ENCODE measurements around the gene HSPB8. TPM values are rescaled to one million over a fixed set of nuclear protein-coding genes. Genes with fewer than 3 reads are reported as not detected.

Gene HSPB8
- total and polyA plus RNA-seq, 2 of the 8 experiments (the other 6 are each of a cell fraction or from before 2014, with no cell fraction given), result 11.7 to 28.2 TPM

GRCh38 chr12:119157978-119158377 lies 20.8 kb upstream of the HSPB8 start:
- Histone ChIP-seq H4K20me1 (replicated peaks in 1 of 2; ENCODE audit: control insufficient read depth in 1 of 2, insufficient read depth in 2 of 2, low read length in 2 of 2) (no peaks in the 10 kb centered on the region), H4K5ac (ENCODE audit: insufficient read length, low read depth, low read length) (no peak overlapping the region), H3K79me2 (ENCODE audit: control insufficient read depth in 1 of 2, insufficient read depth in 2 of 2, low read length in 2 of 2) (peaks cover 0 to 1% of the 10 kb centered on the region in 2 experiments; a peak in 1 of 4 replicates), H2BK12ac (ENCODE audit: low read depth, low read length) (no peak overlapping the region), H2BK20ac (ENCODE audit: low read length) (0 out of 2 replicates have a peak overlapping the region, but pooled peaks have one; percentile 21), H2BK15ac (ENCODE audit: low read length) (no peak overlapping the region), H2BK5ac (ENCODE audit: low read depth, low read length) (no peak overlapping the region), H2AK5ac (ENCODE audit: low read depth, low read length) (no peak overlapping the region), H3K79me1 (ENCODE audit: low read depth, low read length) (no peaks in the 10 kb centered on the region), H3K4me3 (ENCODE audit: extremely low read depth in 1 of 4, insufficient read depth in 2 of 4, low read depth in 3 of 4, low read length in 4 of 4) (no peak overlapping the region), H3K36me3 (ENCODE audit: control insufficient read depth in 2 of 4, insufficient read depth in 4 of 4, low read length in 3 of 4) (peaks cover 0 to 7% (median 0%) of the 10 kb centered on the region in 4 experiments; a peak in 1 of 8 replicates), H4K91ac (replicated peaks; ENCODE audit: insufficient read length, low read length) (no peak overlapping the region), H3K27ac (ENCODE audit: low read depth, low read length) (no peak overlapping the region), H2AFZ (ENCODE audit: low read length) (no peak overlapping the region), H3K18ac (ENCODE audit: extremely low read depth, low read length) (no peak overlapping the region), H3K14ac (ENCODE audit: insufficient read length) (no peak overlapping the region), H3K23ac (ENCODE audit: insufficient read length) (no peak overlapping the region), H2BK120ac (replicated peaks; ENCODE audit: low read depth, low read length) (no peak overlapping the region), H3K9me3 (ENCODE audit: insufficient read depth in 2 of 2, low read depth in 1 of 2, low read length in 1 of 2) (no peaks in the 10 kb centered on the region; a peak in 1 of 4 replicates), H3K4me2 (ENCODE audit: insufficient read depth in 1 of 2, low read depth in 2 of 2, low read length in 2 of 2) (no peak overlapping the region), H3K4ac (replicated peaks; ENCODE audit: insufficient read length, low read depth, low read length) (no peak overlapping the region), H3K9ac (replicated peaks in 1 of 4; ENCODE audit: extremely low read depth in 1 of 4, low read depth in 3 of 4, low read length in 3 of 4) (no peak overlapping the region), H3K27me3 (replicated peaks in 1 of 4; ENCODE audit: control insufficient read depth in 3 of 4, extremely low read depth in 1 of 4, insufficient read depth in 3 of 4, low read length in 3 of 4) (no peaks in the 10 kb centered on the region), H3K23me2 (ENCODE audit: low read depth, low read length) (peaks cover 7% of the 10 kb centered on the region; the same call in 1 of the 2 replicates), H4K8ac (ENCODE audit: extremely low read depth, insufficient read depth, low read length) (no peak overlapping the region), H3K56ac (replicated peaks; ENCODE audit: insufficient read length, low read depth, low read length) (no peak overlapping the region), H3K4me1 (replicated peaks in 1 of 4; ENCODE audit: control insufficient read depth in 3 of 4, insufficient read depth in 4 of 4, low read length in 3 of 4) (peaks cover 0 to 3% (median 1%) of the 10 kb centered on the region in 4 experiments; a peak in 4 of 7 replicates)
- POLR2A ChIA-PET (ENCODE audit: partially characterized antibody), result interaction anchor here (0.7 to 1.1 kb wide), 2 partner anchors 9 to 20 kb away, joined by 3 read pairs; partner anchors contain the start of gene HSPB8
- DNase-seq (ENCODE audit: low read depth in 1 of 2, low spot score in 2 of 2), result no peak
- CTCF ChIA-PET (ENCODE audit: partially characterized antibody), result interaction anchor here (1.0 kb wide), 1 partner anchor 255 kb away, joined by 3 read pairs; no protein-coding TSS in a partner anchor
- 90% methylated on average over 7 of the region's 7 CpGs; no CpG with 5 or more reads in 1 of the 2 experiments for WGBS, 2 experiments (ENCODE audit: extremely low coverage in 1 of 2, insufficient coverage in 1 of 2, insufficient read length in 1 of 2, insufficient replicate concordance in 2 of 2, low coverage in 1 of 2, low lambda C conversion rate in 2 of 2, missing lambda C conversion rate in 1 of 2)
- FAIRE-seq, result no peak
- TF ChIP-seq TAF7 (optimal IDR thresholded peaks at IDR 0.05; ENCODE audit: borderline replicate concordance, low read depth, low read length) (no peak), CTCF (IDR thresholded peaks at IDR 0.05; ENCODE audit: control extremely low read depth in 1 of 3, insufficient read depth in 1 of 3, low read depth in 1 of 3, low read length in 3 of 3) (no peak), KDM1A (IDR thresholded peaks at IDR 0.05; ENCODE audit: borderline replicate concordance, low read length) (no peak), CHD1 (IDR thresholded peaks at IDR 0.05; ENCODE audit: low read depth, low read length) (no peak), SIX5 (IDR thresholded peaks at IDR 0.05; ENCODE audit: low read depth, low read length) (no peak), SAP30 (IDR thresholded peaks at IDR 0.05; ENCODE audit: insufficient read depth, insufficient replicate concordance, low read length) (no peak), CBX5 (IDR thresholded peaks at IDR 0.05; ENCODE audit: low read depth, low read length) (no peak), KDM4A (IDR thresholded peaks at IDR 0.05; ENCODE audit: low read depth, low read length, severe bottlenecking) (no peak), RFX5 (IDR thresholded peaks at IDR 0.05; ENCODE audit: borderline replicate concordance, low read depth, low read length) (no peak), BRCA1 (IDR thresholded peaks at IDR 0.05; ENCODE audit: low read depth, low read length) (no peak), BCL11A (IDR thresholded peaks at IDR 0.05; ENCODE audit: low read depth in 2 of 2, low read length in 2 of 2) (no peak)

Measured in H1 (cell line).